Gastrocnemius medialis (tissue), 4 donors: ENCODE data around the gene PRPF18.

Source experiments
- POLR2A ChIP-seq, 2 donors: fragments of 450-650 bp; IDR thresholded peaks; one replicate each; pipeline ENCODE4 v1.6.1; 2017; ENCODE audit warnings: antibody characterized with exemption in 2 of 2, mild to moderate bottlenecking in 2 of 2, moderate library complexity in 2 of 2
- TF ChIP-seq, protein P1 (sequence below), 5 experiments: fragments of 450-650 bp in 3 of 5; fragments of 200-600 bp in 2 of 5; sonication (generic) in 2 of 5; IDR thresholded peaks in 4 of 5; conservative IDR thresholded peaks in 1 of 5; 1 replicate in 4 of 5; 2 replicates in 1 of 5; pipeline ENCODE4 v1.5.1; 2016 to 2019; ENCODE audit warnings: antibody characterized with exemption in 5 of 5, mild to moderate bottlenecking in 3 of 5, moderate library complexity in 3 of 5

DNA sequence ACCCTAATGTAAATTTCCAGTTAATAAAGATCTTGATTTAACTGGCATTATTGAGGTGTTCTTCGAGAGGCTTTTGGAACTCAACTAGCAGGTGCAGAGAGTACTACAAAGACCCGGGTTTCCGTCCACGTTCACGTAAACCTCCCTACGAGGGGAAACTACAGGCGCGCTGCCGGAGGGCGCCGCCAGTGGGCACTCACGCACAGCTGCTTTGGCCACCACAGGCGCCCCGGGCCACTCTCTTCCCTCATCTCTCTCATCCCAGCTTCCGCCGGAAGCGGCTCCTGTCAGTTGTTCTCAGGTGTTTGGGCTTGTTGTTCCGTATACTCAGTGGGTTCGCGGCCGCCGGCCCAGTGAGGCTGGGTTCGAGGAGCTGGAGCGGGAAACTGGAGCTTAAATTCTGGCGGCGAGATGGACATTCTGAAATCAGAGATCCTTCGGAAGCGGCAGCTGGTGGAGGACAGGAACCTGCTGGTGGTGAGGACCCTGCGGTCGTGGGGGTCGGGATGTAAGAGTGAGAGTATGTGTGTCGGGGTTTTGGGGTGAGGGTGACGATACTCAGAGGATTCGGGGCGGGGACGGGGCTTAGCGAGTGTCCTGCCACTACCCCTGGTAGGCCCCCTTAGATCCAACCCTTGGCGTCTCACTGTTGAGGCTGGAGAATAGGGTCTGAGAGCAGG is at the start of gene PRPF18:
- TF ChIP-seq, protein P1, sequence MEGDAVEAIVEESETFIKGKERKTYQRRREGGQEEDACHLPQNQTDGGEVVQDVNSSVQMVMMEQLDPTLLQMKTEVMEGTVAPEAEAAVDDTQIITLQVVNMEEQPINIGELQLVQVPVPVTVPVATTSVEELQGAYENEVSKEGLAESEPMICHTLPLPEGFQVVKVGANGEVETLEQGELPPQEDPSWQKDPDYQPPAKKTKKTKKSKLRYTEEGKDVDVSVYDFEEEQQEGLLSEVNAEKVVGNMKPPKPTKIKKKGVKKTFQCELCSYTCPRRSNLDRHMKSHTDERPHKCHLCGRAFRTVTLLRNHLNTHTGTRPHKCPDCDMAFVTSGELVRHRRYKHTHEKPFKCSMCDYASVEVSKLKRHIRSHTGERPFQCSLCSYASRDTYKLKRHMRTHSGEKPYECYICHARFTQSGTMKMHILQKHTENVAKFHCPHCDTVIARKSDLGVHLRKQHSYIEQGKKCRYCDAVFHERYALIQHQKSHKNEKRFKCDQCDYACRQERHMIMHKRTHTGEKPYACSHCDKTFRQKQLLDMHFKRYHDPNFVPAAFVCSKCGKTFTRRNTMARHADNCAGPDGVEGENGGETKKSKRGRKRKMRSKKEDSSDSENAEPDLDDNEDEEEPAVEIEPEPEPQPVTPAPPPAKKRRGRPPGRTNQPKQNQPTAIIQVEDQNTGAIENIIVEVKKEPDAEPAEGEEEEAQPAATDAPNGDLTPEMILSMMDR (IDR thresholded peaks at IDR 0.05 in 4 of 5, conservative IDR thresholded peaks at IDR 0.05 in 1 of 5), result peak; percentile 88 to 98 (median 95)
- TF ChIP-seq POLR2A (IDR thresholded peaks at IDR 0.05), result peak; percentile 31 to 55
